ENCODE data around the gene DUSP21. TPM values are rescaled to one million over a fixed set of nuclear protein-coding genes. Genes with fewer than 3 reads are reported as not detected.

Gene DUSP21
- total RNA-seq, 1 donor from 2014 or later: not detected

DNA sequence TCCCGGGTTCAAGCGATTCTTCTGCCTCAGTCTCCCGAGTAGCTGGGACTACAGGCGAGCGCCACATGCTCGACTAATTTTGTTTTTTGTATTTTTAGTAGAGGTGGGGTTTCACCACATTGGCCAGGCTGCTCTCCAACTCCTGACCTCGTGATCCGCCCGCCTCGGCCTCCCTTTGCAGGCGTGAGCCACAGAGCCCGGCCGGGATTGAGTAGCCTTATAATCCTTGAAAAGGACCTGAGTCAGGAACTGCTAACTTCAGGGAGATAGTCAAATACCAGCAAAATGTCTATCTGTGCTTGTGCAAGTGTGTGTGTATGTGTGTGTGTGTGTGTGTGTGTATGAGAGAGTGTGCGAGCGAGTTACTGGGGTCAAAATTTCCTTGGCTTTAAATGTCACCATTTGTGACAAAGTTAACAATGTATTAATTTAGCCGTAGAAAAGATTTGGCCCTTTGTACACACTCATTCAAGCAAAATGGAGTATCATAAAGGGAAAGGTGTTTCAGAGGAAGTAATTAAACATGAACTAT is 27.4 kb downstream of the DUSP21 start:
- H3K27me3 Mint-ChIP-seq (ENCODE audit: insufficient read depth, low read depth): peaks cover 6% of the 10 kb centered on the region
- TF ChIP-seq, protein P1, sequence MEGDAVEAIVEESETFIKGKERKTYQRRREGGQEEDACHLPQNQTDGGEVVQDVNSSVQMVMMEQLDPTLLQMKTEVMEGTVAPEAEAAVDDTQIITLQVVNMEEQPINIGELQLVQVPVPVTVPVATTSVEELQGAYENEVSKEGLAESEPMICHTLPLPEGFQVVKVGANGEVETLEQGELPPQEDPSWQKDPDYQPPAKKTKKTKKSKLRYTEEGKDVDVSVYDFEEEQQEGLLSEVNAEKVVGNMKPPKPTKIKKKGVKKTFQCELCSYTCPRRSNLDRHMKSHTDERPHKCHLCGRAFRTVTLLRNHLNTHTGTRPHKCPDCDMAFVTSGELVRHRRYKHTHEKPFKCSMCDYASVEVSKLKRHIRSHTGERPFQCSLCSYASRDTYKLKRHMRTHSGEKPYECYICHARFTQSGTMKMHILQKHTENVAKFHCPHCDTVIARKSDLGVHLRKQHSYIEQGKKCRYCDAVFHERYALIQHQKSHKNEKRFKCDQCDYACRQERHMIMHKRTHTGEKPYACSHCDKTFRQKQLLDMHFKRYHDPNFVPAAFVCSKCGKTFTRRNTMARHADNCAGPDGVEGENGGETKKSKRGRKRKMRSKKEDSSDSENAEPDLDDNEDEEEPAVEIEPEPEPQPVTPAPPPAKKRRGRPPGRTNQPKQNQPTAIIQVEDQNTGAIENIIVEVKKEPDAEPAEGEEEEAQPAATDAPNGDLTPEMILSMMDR (IDR thresholded peaks at IDR 0.05): no peak

DNA sequence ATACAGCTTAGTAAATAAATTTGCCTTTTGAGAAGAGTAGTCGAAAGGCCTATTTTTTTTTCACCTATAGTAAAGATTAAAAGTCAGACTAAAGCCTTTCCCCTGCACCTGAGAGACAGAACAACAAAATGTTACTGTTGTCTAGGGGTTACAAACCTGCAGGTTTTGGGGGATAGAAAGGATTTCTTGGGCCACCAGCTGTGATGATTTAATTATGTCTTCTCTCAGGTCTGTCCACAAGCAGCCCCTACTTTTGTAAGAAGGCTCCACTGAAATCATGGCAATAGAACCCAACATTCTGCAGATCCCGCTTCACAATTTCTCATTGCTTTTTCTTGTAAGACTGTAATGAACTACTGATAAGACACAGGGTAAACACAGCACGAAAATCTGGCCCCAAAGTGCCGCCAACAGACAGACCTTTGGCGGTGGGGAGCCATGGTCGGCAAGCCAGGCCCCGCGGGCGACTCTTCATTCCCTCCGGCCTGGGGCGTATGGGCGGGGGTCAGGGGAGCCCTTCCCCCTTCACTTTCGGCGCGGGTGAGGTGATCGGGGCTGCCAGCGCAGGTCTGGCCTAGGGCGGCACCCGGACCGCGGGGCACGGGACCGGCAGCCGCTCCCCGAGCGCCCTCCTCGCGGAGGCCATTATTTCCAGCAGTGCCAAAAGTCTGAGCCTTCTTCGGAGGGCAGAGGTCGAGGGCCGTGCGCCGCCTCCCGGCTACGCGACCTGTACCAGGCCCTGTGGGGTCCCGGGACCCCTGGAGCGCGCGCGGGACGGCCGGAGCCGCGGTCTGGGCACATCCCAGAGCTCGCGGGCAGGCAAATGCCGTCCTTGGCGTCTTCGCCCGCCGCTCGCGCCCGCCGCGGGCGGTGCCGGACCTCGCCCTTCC is 28.4 kb downstream of the DUSP21 start:
- Histone ChIP-seq H3K27ac (peak overlapping the region; percentile 82), H3K4me1 (no peaks in the 10 kb centered on the region), H3K9ac (peak overlapping the region; percentile 18), H3K79me2 (ENCODE audit: low read depth) (peaks cover 56% of the 10 kb centered on the region), H3F3A (ENCODE audit: low read depth) (peaks cover 15% of the 10 kb centered on the region), H2AFZ (replicated peaks) (no peak overlapping the region), H3K4me3 (peak overlapping the region; percentile 83), H4K20me1 (ENCODE audit: low read depth) (peaks cover 13% of the 10 kb centered on the region), H3K36me3 (peaks cover 3% of the 10 kb centered on the region), H3K4me2 (peak overlapping the region; percentile 69), H3K9me3 (ENCODE audit: low read depth) (no peaks in the 10 kb centered on the region), H3K27me3 (no peaks in the 10 kb centered on the region)
- Mint-ChIP-seq H3K4me3 (peak overlapping the region; percentile 94), H3K27me3 (ENCODE audit: insufficient read depth, low read depth) (peaks cover 4% of the 10 kb centered on the region), H3K9me3 (peaks cover 7% of the 10 kb centered on the region), H3K27ac (peak overlapping the region; percentile 97), H3K36me3 (peaks cover 1% of the 10 kb centered on the region), H3K4me1 (peaks cover 3% of the 10 kb centered on the region)
- peak; percentile 22 for DNase-seq (ENCODE audit: low spot score)
- TF ChIP-seq EZH2 (IDR thresholded peaks at IDR 0.05) (no peak), EZH2phosphoT487 (IDR thresholded peaks at IDR 0.05) (no peak)
- TF ChIP-seq, protein P1 (IDR thresholded peaks at IDR 0.05): no peak

More for the DNA sequence above, 27.4 kb downstream of the DUSP21 start:
- Histone ChIP-seq H3K4me2 (peak overlapping the region; percentile 69), H3K4me3 (peak overlapping the region; percentile 83), H3K36me3 (no peaks in the 10 kb centered on the region), H3K27ac (peak overlapping the region; percentile 82), H3F3A (ENCODE audit: low read depth) (peaks cover 15% of the 10 kb centered on the region), H3K9ac (no peak overlapping the region), H3K27me3 (no peaks in the 10 kb centered on the region), H3K4me1 (no peaks in the 10 kb centered on the region), H3K9me3 (ENCODE audit: low read depth) (no peaks in the 10 kb centered on the region), H2AFZ (replicated peaks) (no peak overlapping the region), H4K20me1 (ENCODE audit: low read depth) (peaks cover 7% of the 10 kb centered on the region), H3K79me2 (ENCODE audit: low read depth) (peaks cover 46% of the 10 kb centered on the region)
- Mint-ChIP-seq H3K4me1 (peaks cover 3% of the 10 kb centered on the region), H3K4me3 (peak overlapping the region; percentile 81), H3K36me3 (peaks cover 1% of the 10 kb centered on the region), H3K27ac (no peak overlapping the region), H3K9me3 (peaks cover 8% of the 10 kb centered on the region)
- DNase-seq (ENCODE audit: low spot score): peak; percentile 39

DNA sequence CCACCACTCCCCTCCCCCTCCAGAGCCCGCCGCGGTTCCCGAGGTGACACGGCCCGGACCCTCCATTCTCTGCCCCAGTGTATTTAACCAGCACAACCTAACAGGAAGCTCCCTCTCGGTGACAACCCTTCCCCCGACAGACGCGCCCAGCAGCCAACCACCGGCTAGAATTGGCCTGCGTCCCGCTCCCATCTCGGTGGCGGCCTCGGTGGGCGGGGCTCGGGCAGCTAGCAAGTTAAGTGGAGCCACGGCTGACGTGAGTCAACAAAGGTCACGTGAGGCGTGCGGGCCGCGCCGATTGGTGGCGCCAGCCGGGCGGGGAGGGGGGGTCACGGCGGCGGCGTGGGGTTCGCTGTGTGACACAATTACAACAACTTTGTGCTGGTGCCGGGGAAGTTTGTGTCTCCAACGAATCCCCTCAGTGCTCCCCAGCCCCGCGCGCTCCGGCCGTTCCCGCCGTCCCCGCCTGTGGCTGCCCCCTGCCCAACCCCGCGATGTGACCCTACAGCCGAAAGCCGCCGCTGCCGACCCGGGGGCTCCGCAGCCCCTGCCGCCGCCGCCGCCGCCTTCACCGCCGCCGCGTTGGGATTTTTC is 29.1 kb downstream of the DUSP21 start, which contains the start of gene KDM6A:
Gene KDM6A (plus strand): TSS at position 368 of the 594 bp plus-strand sequence. CDS start 364 bp downstream, outside the sequence.
- H3F3A ChIP-seq (ENCODE audit: low read depth): peaks cover 15% of the 10 kb centered on the region
- H3K4me1 Mint-ChIP-seq: peaks cover 3% of the 10 kb centered on the region
- H3K27me3 ChIP-seq: no peaks in the 10 kb centered on the region
- peaks cover 13% of the 10 kb centered on the region for H4K20me1 ChIP-seq (ENCODE audit: low read depth)
- H3K27ac Mint-ChIP-seq: peak within 1 kb of the TSS; percentile 97
- TF ChIP-seq EZH2 (IDR thresholded peaks at IDR 0.05) (no peak), EZH2phosphoT487 (IDR thresholded peaks at IDR 0.05) (no peak)
- TF ChIP-seq, protein P1 (IDR thresholded peaks at IDR 0.05): no peak
- H3K9ac ChIP-seq: peak within 1 kb of the TSS; percentile 88
- peak within 1 kb of the TSS; percentile 29 for H2AFZ ChIP-seq (replicated peaks)
- peak within 1 kb of the TSS; percentile 90 for H3K4me2 ChIP-seq
- H3K36me3 ChIP-seq: peaks cover 3% of the 10 kb centered on the region
- H3K9me3 Mint-ChIP-seq: peaks cover 7% of the 10 kb centered on the region
- no peaks in the 10 kb centered on the region for H3K4me1 ChIP-seq
- peak within 1 kb of the TSS; percentile 97 for H3K27ac ChIP-seq
- peak within 1 kb of the TSS; percentile 96 for H3K4me3 Mint-ChIP-seq
- peak; percentile 96 for DNase-seq (ENCODE audit: low spot score)
- peaks cover 64% of the 10 kb centered on the region for H3K79me2 ChIP-seq (ENCODE audit: low read depth)
- H3K27me3 Mint-ChIP-seq (ENCODE audit: insufficient read depth, low read depth): peaks cover 3% of the 10 kb centered on the region
- peak within 1 kb of the TSS; percentile 83 for H3K4me3 ChIP-seq
- H3K9me3 ChIP-seq (ENCODE audit: low read depth): no peaks in the 10 kb centered on the region
- peaks cover 4% of the 10 kb centered on the region for H3K36me3 Mint-ChIP-seq
